NCI-H460 (cell line): ENCODE data around the gene INPP5A. TPM values are rescaled to one million over a fixed set of nuclear protein-coding genes. Genes with fewer than 3 reads are reported as not detected.
"Not testable (repeated sequence)": the region's sequence is repeated elsewhere in the genome, so short reads cannot be mapped to it uniquely, and the experiment has no call there.

Experiments
- DNase-seq: peaks from one replicate; pipeline ENCODE4 v3.0.0-alpha.2; 2016; ENCODE audit warnings: low read depth; ENCODE audit errors: extremely low read depth
- polyA plus RNA-seq: library from polyadenylated mRNA; depleted of rRNA; stranded (reverse); fragments of >200 nt; gene quantifications from 2 replicates; pipeline ENCODE4 v1.2.3, GENCODE V29; 2014; cell fraction: nucleus; rRNA removed
- total RNA-seq: library from RNA; depleted of rRNA; stranded (reverse); fragments of >200 nt; shearing (Covaris generic); gene quantifications from 2 replicates; pipeline ENCODE4 v1.2.3, GENCODE V29; 2014; rRNA removed

Gene INPP5A
- total RNA-seq: 11.7 and 13.1 TPM in 2 replicates
- 7.4 and 17.5 TPM in 2 replicates for polyA plus RNA-seq

- no peak for DNase-seq
These were observed at the start of gene INPP5A for GRCh38 chr10:132537684-132538001. Gene INPP5A (plus strand): TSS chr10:132537787. CDS start chr10:132538097, 310 bp downstream.

- DNase-seq: no peak
These were observed 49.3 kb upstream of the INPP5A start for GRCh38 chr10:132488231-132488821.

DNA sequence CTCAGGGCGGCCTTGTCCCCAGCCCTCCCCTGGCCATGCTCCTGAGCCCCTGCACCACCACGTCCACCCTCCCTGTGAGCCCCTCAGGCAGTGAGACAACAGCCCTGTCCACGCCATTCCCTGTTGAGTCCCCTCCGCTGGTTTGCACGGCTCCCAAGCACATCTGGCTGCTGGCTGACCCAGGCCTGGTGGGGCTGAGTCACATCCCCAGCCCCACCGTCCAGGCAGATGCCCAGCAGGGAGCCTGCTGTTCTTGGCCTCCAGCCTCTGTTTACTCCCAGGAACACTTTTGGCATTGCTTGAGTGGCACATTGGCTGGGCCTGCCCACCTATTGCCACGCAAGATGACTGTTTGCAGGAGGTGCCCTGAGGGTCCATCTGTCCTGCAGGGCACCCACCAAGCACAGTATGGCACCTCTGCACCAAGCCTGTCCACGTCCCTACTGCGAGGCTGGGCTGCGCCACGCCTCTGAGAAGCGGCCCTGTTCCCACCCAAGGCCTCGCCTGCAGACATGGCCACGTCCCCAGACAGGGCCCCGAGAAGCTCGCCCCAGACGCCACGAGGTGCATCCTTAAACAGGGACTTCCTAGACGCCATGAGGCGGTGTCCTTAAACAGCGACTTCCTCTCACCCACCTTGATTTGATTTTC lies 48.4 kb upstream of the INPP5A start:
- no peak for DNase-seq

DNA sequence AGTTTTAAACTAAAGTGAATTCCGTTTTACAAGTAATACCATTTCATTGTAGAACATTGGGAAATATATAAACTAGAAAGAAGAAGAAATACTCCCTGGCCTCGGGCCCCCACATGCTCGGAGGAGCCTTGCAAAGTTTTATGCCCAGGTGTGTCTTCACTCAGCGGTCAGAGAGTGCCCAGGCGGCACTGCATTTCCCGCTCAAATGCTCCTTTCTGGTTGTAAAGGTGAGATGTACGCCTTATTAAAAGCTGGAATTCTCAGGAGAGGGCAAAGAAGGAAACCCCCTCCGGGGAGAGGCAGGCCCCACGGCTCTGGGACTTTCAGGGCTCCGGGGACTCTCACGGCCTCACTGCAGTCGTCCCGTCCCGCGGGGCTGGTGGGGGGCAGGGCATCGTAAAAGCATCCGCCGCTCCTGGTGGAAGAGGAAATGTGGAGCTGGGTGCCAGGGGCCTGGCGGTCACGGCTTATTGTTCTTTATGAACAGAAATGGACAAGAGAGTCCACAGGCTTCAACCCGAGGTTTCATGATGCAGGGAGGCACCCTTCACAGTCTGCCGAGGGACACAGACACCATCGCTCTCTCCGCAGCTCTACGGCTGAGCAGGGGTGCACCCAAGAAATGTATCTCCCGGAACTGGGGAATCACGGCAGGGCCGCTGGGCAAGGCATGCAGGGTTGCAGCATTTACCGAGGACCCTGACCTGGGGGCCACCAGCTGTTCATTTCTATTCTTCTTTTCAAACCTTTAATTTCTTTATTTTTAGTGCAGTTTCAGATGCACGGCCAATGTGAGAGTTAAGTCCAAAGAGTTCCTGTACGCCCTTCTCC lies 47.7 kb upstream of the INPP5A start:
- DNase-seq: no peak

DNA sequence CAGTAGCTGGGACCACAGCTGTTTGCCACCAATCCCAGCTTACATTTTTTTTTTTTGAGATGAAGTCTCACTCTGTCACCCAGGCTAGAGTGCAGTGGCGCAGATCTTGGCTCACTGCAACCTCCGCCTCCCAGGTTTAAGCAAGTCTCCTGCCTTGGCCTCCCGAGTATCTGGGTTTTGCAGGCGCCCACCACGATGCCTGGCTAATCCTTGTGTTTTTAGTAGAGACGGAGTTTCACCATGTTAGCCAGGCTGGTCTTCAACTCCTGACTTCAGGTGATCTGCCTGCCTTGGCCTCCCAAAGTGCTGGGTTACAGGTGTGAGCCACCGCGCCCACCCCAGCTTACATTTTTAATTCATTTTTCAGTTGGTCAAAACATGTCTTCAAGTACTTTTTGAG lies 46.1 kb upstream of the INPP5A start:
- DNase-seq: not testable (repeated sequence)

DNA sequence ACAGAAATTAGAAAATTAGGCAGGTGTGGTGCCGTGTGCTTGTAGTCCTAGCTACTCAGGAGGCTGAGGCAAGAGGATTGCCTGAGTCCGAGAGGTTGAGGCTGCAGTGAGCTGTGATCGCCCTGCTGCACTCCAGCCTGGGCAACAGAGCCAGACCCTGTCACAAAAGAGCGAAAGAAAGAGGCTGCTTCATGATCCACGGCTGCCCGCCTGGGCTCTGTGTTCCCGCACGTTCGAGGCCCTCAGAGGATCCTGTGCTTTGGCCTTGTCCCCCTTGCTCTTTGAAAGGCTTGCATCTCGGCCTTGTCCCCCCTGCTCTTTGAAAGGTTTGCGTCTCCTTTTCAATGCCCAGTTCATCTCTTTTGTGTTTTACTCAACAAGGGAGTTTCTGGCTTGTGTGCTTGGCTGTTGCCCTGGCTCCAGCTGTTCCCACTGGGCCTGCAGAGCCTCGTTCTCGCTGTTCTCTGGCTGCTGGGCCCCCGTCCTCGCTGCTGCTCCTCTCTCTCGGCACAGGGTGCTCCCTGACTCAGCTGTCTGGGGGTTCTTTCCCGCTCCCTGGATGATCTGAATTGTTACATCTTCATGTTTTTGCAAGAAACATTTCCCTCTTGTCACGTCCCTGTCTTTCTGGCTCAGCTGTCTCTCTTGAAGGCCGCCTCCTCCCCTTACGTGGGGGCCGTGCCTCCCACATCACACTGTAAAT lies 45.1 kb upstream of the INPP5A start:
- no peak for DNase-seq

DNA sequence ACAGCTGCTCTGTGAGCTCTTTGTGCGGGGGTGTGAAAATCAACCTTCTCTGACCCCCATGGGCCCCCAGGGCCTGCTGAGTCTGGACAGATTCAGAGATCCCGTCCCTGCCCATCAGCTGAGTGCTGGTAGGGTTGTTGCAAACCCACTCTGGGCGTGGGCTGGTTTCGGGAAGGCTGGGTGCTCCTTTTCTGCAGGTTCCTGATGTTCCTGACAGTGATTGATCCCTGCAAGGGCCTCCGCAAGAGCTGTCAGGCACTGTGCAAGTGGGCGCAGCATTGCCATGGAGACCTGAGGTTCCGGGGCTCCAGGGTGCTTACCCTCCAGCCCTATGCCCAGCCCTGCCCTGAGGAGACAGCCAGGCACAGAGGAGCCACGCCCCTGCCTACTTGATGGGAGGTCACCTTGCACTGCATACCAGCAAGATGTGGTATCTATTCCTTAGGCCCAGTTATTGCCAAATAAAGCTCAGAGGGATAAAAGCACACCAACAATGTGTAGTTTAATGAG lies 44.3 kb upstream of the INPP5A start:
- no peak for DNase-seq

GRCh38 chr10:132493756-132494290 lies 43.8 kb upstream of the INPP5A start:
- DNase-seq: no peak

GRCh38 chr10:132494866-132495630 lies 42.5 kb upstream of the INPP5A start:
- DNase-seq: no peak

GRCh38 chr10:132496360-132497062 lies 41.1 kb upstream of the INPP5A start:
- DNase-seq: no peak

GRCh38 chr10:132497063-132497680 lies 40.4 kb upstream of the INPP5A start:
- no peak for DNase-seq

GRCh38 chr10:132497861-132498561 lies 39.6 kb upstream of the INPP5A start:
- DNase-seq: no peak

- DNase-seq: no peak
These were observed 38.8 kb upstream of the INPP5A start for GRCh38 chr10:132498562-132499366.

DNA sequence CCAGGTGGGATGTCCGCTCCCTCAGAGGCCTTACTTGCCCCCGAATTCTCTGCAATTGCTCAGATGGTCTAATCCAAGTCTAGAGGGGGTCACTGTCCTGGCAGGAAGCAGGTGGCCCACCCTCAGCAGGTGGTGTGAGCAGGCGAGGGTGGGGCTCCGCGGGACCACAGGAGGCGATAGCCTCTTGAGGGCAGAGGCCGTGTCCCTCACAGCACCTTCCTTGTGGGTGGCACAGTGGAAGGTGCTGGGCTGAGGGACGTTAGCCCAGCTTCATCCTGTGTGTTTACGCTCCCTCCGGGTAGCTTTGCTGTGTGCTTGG lies 38.3 kb upstream of the INPP5A start:
- no peak for DNase-seq

DNA sequence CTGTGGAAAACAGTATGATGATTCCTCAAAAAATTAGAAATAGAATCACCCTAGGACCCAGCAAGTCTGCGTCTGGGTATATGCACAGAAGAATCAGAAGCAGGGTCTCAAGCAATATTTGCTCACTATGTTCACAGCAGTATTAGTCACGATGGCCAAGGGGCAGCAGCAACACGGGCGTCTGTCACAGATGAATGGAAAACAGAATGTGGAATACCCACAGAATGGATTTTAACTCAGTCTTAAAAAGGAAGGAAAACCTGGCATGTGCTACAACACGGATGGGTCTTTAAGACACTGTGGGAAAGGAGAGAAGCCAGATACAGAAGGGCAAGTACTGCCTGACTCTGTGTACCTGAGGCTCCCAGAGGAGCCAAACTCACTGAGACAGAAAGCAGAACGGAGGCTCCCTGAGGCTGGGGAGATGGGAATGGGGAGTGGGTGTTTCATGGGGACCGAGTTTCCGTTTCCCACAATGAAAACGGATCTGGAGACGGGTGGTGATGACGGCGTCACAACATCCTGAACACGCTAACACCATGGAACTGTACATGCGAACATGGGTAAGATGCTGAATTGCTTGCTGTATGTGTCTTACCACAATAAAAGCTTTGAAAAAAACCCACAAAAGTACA lies 36.7 kb upstream of the INPP5A start:
- DNase-seq: no peak

DNA sequence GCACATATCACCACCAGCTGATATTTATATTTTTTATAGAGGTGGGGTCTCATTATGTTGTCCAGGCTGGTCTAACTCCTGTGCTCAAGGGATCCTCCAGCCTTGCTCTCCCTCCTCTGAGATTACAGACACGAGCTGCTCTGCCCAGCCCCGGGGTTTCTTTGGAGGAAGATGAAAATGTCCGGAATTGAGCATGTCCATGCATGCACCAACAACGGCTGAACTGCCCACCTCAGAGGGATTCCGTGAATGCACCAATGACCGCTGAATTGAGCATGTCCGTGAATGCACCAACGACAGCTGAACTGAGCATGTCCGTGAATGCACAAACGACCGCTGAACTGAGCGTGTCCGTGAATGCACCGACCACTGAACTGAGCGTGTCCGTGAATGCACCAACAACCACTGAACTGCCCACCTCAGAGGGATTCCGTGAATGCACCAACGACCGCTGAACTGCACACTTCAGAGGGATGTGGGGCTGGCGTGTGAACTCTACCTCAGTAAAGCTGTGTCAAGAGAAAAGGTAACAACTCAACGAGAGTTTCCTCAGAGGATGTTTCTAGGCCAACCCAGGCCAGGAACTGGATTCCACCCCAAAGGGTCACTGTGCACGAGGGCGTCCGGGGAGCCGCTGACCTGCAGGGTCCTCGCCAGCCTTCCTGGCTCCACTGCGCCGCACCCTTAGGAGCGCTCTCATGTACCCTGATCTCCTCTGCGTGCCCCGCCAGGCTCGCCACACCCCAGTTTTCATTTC lies 34.9 kb upstream of the INPP5A start:
- no peak for DNase-seq
